AG09309 (cell line): Measurements from ENCODE around the gene DNAH14.
"Not testable (repeated sequence)": the region's sequence is repeated elsewhere in the genome, so short reads cannot be mapped to it uniquely, and the experiment has no call there.

Source experiments
- DNase-seq: peaks from one replicate; pipeline ENCODE4 v3.0.0-alpha.2; 2010; ENCODE audit warnings: low read depth
- H3K4me3 ChIP-seq: 2 replicates; pipeline ENCODE4 v1.5.1; 2011; ENCODE audit warnings: mild to moderate bottlenecking, low read depth, low read length, moderate library complexity; ENCODE audit not compliant: control insufficient read depth
- CTCF ChIP-seq: IDR thresholded peaks from 2 replicates; pipeline ENCODE4 v1.5.1; 2011; ENCODE audit warnings: mild to moderate bottlenecking, low read depth, low read length, inconsistent platforms; ENCODE audit not compliant: insufficient read depth, control insufficient read depth; ENCODE audit errors: missing control alignments

Gene DNAH14

GRCh38 chr1:225378880-225379279 lies 449.4 kb downstream of the DNAH14 start:
- DNase-seq, result peak; percentile 18
- TF ChIP-seq CTCF, result no peak
- H3K4me3 ChIP-seq, result no peak overlapping the region

- TF ChIP-seq CTCF, result no peak
- H3K4me3 ChIP-seq, result no peak overlapping the region
- no peak for DNase-seq
These were observed 451.2 kb downstream of the DNAH14 start for GRCh38 chr1:225380691-225381090.

DNA sequence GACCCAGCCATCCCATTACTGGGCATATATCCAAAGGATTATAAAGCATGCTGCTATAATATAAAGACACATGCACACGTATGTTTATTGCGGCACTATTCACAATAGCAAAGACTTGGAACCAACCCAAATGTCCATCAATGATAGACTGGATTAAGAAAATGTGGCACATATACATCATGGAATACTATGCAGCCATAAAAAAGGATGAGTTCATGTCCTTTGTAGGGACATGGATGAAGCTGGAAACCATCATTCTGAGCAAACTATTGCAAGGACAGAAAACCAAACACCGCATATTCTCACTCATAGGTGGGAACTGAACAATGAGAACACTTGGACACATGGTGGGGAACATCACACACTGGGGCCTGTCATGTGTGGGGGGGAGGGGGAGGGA lies 457.4 kb downstream of the DNAH14 start:
- H3K4me3 ChIP-seq, DNase-seq: not testable (repeated sequence)

GRCh38 chr1:225388372-225388771 lies 458.9 kb downstream of the DNAH14 start:
- no peak overlapping the region for H3K4me3 ChIP-seq
- DNase-seq, result no peak
- TF ChIP-seq CTCF, result no peak

- no peak for DNase-seq
- no peak overlapping the region for H3K4me3 ChIP-seq
- no peak for TF ChIP-seq CTCF
These were observed 460.4 kb downstream of the DNAH14 start for GRCh38 chr1:225389843-225390242.

GRCh38 chr1:225396357-225396756 lies 466.9 kb downstream of the DNAH14 start:
- no peak for DNase-seq
- TF ChIP-seq CTCF, result no peak
- H3K4me3 ChIP-seq, result no peak overlapping the region

DNA sequence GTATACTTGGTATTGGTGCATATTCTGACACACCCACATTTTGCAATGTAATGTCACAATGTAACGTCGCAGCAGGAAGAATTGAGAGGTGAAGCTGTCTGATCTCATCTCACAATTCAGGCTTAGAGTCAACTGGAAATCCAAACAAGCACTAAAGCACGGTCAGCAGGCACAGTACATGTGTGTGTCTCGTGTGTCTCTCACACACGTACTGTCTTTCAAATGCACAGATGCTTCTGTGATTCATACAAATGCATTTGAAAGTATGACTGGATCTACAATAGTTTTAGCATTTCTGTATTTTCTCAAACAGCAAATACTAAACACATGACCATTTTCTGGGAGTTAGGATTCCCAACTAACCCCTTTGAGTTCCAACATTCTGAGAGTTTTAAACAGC lies 471.5 kb downstream of the DNAH14 start:
- no peak for DNase-seq
- no peak overlapping the region for H3K4me3 ChIP-seq
- no peak for TF ChIP-seq CTCF
